ENCODE measurements around the gene ATP8B1. TPM values are rescaled to one million over a fixed set of nuclear protein-coding genes. Genes with fewer than 3 reads are reported as not detected.

ATP8B1 gene
- polyA plus RNA-seq, 1 experiment: 77.6 TPM

DNA sequence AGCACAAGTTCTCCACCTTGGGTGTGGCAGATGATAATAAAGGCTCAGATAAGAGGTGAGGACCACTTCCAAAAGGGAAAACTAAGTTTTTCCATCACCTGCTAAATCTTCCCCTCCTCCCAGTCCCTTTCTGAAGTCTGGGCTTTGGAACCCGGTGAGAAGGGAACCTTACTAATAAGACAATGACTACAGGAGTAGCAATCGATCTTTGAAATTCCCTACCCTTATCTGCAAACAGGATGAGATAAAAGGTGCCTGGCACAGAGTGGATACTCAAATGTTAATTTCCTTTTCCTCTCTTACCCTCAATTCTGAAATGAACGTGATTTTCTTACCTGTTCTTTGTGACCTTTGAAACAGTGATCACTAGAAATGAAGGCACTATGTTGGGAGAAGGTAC lies 111.8 kb downstream of the ATP8B1 start:
- no peak for DNase-seq (ENCODE audit: low read depth, low spot score)
- Histone ChIP-seq H3K4me3 (ENCODE audit: low read depth, low read length) (no peak overlapping the region), H3K9me3 (ENCODE audit: control insufficient read depth, insufficient read depth, low read length) (no peaks in the 10 kb centered on the region; the same call in 1 of the 2 replicates), H3K27me3 (ENCODE audit: control insufficient read depth, insufficient read depth, low read length) (no peaks in the 10 kb centered on the region), H3K27ac (ENCODE audit: low read depth, low read length) (no peak overlapping the region)
- ChIA-PET CTCF (no interaction called here), POLR2A (no interaction called here)
- TF ChIP-seq, protein P1, sequence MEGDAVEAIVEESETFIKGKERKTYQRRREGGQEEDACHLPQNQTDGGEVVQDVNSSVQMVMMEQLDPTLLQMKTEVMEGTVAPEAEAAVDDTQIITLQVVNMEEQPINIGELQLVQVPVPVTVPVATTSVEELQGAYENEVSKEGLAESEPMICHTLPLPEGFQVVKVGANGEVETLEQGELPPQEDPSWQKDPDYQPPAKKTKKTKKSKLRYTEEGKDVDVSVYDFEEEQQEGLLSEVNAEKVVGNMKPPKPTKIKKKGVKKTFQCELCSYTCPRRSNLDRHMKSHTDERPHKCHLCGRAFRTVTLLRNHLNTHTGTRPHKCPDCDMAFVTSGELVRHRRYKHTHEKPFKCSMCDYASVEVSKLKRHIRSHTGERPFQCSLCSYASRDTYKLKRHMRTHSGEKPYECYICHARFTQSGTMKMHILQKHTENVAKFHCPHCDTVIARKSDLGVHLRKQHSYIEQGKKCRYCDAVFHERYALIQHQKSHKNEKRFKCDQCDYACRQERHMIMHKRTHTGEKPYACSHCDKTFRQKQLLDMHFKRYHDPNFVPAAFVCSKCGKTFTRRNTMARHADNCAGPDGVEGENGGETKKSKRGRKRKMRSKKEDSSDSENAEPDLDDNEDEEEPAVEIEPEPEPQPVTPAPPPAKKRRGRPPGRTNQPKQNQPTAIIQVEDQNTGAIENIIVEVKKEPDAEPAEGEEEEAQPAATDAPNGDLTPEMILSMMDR (IDR thresholded peaks at IDR 0.05; ENCODE audit: low read depth, low read length): no peak

DNA sequence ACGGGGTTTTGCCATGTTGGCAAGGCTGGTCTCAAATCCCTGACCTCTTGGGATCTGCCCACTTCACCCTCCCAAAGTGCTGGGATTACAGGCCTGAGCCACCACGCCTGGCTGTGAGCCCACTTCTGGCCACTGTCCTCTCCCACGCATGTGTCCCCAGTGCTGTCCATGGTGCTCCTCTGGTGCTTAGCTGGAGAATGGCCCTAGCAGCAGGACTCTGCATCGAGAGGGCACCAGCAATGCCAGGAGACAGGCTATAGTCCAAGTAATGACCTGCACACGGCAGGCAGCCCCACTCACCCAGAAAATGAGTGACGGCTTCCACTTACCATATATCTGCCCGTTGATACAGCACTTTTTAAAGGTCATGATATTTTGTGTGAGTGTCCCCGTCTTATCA lies 115.1 kb downstream of the ATP8B1 start:
- Histone ChIP-seq H3K27ac (ENCODE audit: low read depth, low read length) (no peak overlapping the region), H3K9me3 (ENCODE audit: control insufficient read depth, insufficient read depth, low read length) (no peaks in the 10 kb centered on the region; the same call in 1 of the 2 replicates), H3K27me3 (ENCODE audit: control insufficient read depth, insufficient read depth, low read length) (no peaks in the 10 kb centered on the region), H3K4me3 (ENCODE audit: low read depth, low read length) (no peak overlapping the region)
- TF ChIP-seq, protein P1 (IDR thresholded peaks at IDR 0.05; ENCODE audit: low read depth, low read length): no peak
- CTCF ChIA-PET: no interaction called here
- DNase-seq (ENCODE audit: low read depth, low spot score): no peak
- POLR2A ChIA-PET: no interaction called here

DNA sequence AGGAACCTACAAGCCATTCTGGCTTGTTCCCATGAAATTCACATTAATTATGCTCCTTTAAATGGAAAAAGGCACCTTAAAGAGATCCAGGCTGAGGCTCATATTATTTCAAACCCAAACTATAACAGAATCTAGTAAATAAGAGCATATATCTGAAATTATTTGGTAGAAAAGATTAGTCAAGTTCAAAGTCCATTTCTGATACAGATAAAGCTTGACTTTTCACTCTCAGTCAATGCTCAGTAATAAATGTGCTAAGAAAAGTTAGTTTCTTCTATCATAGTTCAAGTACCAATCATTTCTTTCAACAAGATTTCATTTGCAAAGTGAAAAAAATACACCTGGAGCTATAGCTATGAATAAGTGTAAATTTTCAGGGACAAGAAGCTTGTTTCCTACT lies 119.6 kb downstream of the ATP8B1 start:
- Histone ChIP-seq H3K27me3 (ENCODE audit: control insufficient read depth, insufficient read depth, low read length) (no peaks in the 10 kb centered on the region), H3K4me3 (ENCODE audit: low read depth, low read length) (no peak overlapping the region), H3K27ac (ENCODE audit: low read depth, low read length) (no peak overlapping the region), H3K9me3 (ENCODE audit: control insufficient read depth, insufficient read depth, low read length) (no peaks in the 10 kb centered on the region; the same call in 1 of the 2 replicates)
- TF ChIP-seq, protein P1 (IDR thresholded peaks at IDR 0.05; ENCODE audit: low read depth, low read length): no peak
- CTCF ChIA-PET: no interaction called here
- no peak for DNase-seq (ENCODE audit: low read depth, low spot score)
- POLR2A ChIA-PET: no interaction called here

DNA sequence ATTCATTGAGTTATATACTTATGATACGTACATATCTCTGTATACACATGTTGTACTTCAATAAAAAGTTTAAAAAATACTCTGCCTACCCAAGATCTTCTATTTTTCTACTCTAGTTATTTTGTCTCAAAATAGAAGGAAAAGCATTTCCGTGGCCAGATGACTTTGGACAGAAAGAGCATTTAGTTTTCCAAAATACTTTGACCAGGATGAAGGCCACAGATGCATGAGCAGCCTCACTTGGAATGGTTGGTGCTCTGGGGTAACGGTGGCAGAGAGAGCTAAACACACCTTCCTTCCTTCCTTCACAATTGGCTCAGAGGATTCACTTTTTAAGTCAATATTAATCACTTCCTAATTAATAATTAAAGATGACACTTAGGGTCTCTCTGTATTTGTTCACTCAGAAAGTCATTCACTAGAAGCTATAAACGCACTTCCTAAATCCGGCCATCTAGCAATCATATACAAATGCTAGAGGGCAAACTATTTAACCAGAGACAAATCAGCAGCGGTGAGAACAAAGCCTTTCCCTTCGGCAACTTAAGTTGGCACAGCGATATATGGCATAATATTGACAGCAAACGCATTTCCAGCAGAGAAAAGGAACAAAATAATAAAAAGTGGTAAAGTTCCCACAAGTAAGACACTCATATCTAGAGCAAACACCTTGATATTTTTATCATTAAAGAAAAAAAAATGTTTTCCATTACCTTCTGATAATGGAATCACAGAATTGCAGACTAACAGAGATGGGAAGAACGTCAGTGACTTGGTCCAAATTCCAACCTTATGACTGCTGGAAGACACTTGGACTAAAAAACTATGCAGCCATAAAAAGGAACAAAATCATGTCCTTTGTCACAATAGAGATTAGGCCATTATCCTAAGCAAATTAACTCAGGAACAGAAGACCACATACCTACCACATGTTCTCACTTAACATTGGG lies 125.6 kb downstream of the ATP8B1 start:
- no peak overlapping the region for H3K27ac ChIP-seq (ENCODE audit: low read depth, low read length)

More for the DNA sequence above, 125.6 kb downstream of the ATP8B1 start:
- ChIA-PET CTCF (interaction anchor here (0.7 kb wide), 1 partner anchor 171 kb away, joined by 3 read pairs; no protein-coding TSS in a partner anchor), POLR2A (no interaction called here)
- no peak for DNase-seq (ENCODE audit: low read depth, low spot score)
- Histone ChIP-seq H3K9me3 (ENCODE audit: control insufficient read depth, insufficient read depth, low read length) (no peaks in the 10 kb centered on the region; the same call in 1 of the 2 replicates), H3K4me3 (ENCODE audit: low read depth, low read length) (no peak overlapping the region), H3K27me3 (ENCODE audit: control insufficient read depth, insufficient read depth, low read length) (no peaks in the 10 kb centered on the region)
- TF ChIP-seq, protein P1 (IDR thresholded peaks at IDR 0.05; ENCODE audit: low read depth, low read length): no peak

Measured in AG04450 (cell line).